Stimulated activated CD8-positive, alpha-beta memory T cell treated with anti-CD3 and anti-CD28 coated beads, Interleukin-15, amount 100 ng/mL, for 4 hours (primary cell): Measurements from ENCODE around the gene EIF4G3.
A peak's percentile ranks its signal among the peaks of the same experiment; 100 is the strongest.
"Not testable (repeated sequence)": the region's sequence is repeated elsewhere in the genome, so short reads cannot be mapped to it uniquely, and the experiment has no call there.

Source experiments
- DNase-seq, 2 donors: peaks; one replicate each; pipeline ENCODE4 v3.0.0-alpha.2; 2020; ENCODE audit warnings: low read depth in 2 of 2

The EIF4G3 gene

DNA sequence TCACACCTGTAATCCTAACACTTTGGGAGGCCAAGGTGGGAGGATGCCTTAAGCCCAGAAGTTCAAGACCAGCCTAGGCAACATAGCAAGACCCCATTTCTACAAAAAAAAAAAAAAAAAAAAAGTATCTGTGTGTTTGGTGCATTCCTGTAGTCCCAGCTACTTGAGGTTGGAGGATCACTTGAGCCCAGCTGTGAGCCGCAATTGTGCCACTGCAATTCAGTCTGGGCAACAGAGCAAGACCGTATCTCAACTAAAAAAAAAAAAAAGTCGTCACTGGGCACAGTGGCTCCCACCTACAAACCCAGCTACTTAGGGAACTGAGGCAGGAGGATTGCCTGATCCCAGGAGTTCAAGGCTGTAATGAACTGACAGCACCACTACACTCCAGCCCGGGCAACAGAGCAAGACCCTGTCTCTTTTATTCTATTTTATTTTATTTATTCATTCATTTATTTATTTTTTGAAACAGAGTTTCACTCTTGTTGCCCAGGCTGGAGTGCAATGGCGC, 8.6 kb upstream of the EIF4G3 start:
- DNase-seq = no peak

DNA sequence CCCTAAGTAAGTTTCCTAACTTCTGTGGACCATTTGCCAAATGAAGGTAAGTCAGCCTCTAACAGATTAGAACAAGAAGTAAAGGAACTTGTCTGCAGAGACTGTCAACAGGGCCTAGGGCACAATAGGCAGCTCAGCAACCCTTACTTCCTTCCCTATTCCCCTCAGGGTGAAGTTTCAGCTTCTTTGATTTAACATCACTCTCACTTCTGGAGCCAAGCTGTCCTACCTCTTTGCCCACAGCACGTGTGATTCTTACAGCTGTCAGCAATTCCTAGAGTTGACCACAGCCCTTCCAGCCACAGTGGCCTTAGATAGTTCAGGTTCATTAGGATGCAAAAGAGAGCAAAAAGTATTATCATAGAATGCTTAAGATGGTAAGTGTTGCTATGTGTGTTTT, 7.6 kb upstream of the EIF4G3 start:
- DNase-seq = no peak

DNA sequence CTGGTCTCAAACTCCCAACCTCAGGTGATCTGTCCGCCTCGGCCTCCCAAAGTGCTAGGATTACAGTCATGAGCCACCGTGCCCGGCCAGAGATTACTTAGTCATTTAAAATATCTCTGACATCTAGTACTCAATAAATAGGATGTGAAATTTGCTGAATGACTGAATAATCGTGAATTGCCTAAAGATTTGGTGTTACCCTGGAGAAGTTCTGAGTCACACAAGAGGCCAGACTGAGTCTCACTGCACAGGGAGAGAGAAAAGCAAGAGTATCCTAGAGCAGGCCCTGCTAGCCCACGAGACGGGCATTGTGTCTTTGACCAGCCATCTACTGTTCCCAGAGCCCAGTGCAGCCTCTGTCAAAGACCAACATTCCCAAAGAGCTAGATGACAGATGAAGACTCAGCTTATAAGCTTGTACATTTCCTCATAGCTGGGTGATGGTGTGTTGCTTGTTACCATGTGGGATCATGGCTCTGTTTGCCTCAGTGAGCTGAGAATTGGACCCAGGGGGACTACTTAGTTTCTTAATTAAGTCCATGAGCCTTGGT, 5.6 kb upstream of the EIF4G3 start:
- no peak for DNase-seq

DNA sequence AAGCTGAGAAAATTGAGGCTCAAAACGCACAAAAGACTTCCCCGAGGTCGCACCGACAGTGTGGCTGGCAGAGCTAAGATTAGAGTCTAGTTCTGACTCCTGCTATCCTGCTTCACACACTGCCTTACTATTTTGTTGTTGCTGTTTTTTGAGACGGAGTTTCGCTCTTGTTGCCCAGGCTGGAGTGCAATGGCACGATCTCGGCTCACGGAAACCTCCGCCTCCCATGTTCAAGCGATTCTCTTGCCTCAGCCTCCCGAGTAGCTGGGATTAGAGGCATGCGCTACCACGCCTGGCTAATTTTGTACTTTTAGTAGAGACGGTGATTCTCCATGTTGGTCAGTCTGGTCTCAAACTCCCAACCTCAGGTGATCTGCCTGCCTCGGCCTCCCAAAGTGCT, 1.6 kb upstream of the EIF4G3 start:
- not testable (repeated sequence) for DNase-seq

DNA sequence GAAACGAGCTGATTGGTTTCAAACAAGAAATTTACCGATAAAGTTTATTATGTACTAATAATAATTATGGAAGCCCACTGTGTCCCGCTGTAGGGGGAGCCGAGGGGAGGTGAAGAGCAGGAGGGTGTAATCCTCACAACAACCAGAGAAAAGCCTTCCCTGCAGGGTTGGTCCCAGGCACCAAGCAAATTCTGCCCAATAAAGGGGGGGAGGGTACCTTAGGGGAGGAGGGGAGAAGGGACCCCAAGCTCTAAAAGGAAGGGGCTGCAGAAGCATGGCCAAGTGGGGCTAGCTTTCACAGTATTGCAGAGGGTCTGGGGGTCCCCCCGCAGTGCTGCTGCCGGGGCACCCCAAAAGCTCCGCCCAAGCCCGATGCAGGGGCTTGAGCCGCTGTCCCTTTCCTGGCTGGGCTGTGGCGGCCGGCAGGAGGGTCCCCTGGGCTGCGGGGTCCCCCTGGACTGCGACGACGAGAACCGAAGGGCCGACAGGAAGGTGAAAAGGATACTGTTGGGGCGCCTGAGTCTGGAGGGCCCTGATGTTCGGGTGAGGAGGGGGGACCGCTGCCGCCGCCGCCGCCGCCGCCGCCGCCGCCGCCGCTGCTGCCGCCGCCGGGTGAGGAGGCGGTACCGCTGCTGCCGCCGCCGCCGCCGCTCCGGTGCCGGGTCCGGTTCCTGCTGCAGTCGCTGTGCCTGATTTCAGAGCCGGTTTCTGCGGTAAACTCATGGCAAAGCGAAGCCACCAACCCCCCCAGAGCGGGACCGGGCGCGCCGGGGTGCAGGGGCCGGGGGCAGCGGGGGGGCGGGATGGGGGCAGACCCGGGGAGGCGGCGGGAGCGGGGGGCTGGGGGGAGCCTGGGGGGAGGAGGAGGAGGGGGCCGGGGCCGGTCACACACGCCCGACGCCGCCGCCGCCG, 771 bp downstream of the EIF4G3 start:
- peak in 1 of 2 donors; percentile 14 for DNase-seq

DNA sequence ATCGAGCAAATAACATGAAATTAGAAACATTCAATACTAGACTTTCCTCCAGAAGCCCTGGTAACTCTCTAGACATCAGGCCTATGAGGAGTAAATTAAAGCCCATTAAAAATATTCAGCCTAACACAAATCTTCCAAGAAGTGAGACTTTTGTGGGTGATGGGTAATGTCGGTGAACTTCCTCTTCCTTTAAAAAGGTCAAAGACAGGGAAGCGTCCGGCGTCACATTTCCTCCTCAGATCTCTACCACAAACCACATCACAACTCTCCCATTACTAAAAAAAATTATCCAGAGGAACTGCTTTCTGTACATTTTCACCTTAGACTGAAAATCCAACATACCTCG, 1.4 kb downstream of the EIF4G3 start:
- DNase-seq = no peak

DNA sequence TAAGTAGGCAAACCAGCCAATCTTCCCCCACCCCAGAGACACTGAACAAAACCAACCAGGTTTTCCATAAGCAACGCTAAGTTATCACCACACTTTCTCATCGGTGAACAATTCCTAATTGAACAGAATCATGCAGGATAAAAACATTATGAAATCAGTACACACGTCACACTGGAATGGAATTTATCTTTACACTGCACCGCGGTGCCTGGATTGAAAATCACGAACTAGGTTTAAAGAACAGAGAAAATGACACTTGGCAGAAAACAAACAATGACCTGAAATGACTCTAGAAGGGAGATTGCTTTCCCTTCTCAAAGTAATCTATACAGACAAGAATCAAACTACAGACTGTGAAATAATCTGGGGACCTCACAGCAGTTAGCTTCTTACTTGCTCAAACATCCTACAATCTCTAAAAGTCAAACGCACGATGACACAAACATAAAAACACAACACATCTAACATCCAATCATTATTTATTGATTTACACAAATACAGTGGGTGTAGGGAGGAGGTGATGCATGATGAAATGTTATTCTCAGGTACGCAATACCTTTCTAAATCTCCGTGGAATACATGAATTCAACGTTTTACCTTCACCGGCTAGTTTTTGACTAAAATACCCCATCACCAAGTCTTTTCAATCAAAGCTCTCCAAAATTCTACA, 1.9 kb downstream of the EIF4G3 start:
- no peak for DNase-seq

DNA sequence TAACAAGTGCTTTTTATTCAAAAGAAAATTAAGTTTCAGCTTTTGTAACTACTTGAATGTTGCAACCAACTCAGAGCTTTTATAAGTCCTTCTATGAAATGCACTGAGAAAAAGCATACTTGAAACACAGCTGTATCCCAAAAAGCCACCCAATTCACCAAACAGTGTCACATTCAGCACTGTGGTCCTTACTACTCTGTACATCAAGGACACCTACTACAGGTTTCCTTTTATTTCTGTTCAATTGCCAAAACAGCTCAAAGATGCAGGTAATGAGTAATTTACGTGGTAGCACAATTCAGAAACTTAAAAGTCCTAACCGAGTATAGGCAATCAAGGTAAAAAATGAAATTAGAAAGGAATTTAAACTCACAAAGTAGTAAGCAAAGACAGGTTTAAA, 2.5 kb downstream of the EIF4G3 start:
- DNase-seq = no peak

DNA sequence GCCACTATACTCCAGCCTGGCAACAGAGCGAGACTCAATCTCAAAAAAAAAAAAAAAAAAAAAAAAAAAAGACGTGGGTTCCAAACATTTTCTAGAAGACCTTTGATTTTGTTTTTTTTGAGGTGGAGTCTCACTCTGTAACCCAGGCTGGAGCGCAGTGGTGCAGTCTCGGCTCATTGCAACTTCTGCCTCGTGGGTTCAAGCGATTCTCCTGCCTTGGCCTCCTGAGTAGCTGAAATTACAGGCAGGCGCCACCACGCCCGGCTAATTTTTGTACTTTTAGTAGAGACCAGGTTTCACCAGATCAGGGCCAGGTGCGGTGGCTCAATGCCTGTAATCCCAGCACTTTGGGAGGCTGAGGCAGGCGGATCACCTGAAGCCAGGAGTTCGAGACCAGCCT, 3.6 kb downstream of the EIF4G3 start:
- not testable (repeated sequence) for DNase-seq

DNA sequence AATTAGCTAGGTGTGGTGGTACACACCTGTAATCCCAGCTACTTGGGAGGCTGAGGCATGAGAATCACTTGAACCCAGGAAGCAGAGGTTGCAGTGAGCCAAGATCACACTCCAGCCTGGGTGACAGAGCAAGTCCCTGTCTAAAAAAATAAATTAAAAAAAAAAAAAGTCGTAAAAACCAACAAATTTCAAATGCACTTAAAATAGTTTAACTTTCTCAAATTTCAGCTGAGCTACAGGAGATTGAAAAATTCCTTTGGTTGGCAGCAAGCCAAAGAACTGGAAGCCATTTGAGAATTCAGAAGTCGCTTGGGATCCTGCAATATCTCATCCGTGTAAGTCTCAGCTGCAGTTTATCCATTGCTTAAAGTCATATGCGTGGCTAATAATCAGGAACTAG, 5.9 kb downstream of the EIF4G3 start:
- DNase-seq = not testable (repeated sequence)

DNA sequence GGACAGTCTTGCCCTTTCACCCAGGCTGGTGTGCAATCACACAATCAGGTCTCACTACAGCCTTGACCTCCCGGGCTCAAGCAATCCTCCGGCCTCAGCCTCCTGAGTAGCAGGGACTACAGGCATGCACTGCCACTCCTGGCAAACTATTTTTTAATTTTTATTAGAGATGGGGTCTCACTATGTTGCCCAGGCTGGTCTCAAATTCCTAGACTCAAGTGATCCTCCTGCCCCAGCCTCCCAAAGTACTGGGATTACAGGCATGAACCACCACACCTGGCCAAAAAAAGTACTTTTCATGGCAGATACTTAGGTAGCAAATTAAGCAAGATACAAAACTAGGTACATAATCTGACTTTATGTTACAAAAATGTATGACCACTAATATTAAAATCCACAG, 8.3 kb downstream of the EIF4G3 start:
- no peak for DNase-seq

DNA sequence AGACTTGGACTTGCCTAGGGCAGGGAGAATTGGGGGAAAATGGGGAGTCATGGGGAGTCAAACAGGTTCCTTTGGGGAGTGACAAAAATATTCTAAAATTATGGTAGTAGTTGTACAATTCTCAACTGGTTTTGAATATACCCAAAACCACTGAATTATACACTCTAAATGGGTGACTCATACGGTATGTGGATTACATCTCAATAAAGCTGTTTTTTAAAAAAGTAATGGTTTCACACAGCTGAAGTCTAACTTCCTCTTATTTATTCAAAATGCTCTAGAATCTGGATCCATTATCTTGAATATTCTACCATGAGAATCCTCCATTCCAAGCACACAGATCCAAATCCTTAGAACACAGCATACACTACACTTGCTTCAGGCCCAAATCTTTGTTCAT, 11.1 kb downstream of the EIF4G3 start:
- DNase-seq = no peak

DNA sequence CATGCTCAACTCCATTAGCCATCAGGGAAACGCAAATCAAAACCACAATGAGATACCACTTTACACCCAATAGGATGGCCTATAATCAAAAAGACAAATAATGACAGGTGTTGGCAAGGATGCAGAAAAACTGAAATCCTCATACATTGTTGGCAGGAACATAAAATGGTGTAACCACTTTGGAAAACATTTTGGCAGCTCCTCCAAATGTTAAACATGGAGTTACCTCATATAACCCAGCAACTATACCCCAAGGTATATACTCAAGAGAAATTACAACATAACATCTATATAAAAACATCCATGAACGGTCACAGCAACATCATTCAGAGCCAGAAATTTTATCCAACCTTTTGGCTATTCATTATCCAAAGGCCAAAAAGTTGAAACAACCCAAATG, 11.6 kb downstream of the EIF4G3 start:
- no peak for DNase-seq

DNA sequence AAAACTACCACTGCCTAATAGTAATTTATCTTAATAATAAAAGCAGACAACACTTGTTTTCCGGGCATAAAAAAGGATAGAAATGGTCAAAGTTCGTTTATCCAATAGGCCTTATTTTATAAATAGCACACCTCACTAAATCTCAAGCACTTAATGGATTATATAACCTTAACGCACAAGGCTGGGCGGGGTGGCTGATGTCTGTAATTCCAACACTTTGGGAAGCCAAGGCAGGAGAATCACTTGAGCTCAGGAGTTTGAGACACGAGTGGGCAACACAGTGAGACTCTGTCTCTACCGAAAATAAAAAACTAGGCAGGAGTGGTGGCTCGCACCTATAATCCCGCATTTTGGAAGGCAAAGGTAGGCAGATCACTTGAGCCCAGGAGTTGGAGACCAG, 12.4 kb downstream of the EIF4G3 start:
- DNase-seq = no peak

DNA sequence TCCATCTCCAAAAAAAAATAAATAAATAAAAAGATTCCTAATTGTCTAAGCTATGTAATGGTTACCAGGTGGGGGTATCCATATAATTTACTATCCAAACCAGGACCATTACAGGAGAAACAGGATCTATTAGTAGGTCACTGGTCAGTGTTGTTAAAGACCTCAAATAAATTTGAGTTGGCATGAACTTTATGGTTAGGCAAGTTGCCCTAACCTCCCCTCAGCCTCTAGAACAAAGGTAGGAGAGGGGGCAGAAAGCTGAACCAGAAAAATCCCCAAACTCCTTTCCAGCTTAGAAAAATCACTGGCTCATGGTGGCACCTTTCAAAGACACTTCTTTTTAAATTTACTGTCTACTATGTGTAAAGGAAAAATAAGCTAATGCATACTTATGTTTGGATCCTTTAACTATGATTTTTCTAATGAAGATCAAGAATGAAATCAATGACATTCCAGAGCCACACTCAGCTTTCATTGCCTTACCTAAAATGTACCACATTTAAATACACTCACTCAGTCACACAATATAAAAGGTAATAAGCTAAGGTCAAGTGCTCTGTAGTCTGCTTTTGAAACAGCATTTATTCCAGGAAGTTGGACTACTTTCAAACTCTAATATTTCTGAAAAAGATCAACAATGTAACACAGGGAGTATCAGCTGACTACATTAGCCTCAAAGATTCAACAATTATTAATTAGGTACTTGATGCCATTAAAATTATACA, 13.8 kb downstream of the EIF4G3 start:
- no peak for DNase-seq

DNA sequence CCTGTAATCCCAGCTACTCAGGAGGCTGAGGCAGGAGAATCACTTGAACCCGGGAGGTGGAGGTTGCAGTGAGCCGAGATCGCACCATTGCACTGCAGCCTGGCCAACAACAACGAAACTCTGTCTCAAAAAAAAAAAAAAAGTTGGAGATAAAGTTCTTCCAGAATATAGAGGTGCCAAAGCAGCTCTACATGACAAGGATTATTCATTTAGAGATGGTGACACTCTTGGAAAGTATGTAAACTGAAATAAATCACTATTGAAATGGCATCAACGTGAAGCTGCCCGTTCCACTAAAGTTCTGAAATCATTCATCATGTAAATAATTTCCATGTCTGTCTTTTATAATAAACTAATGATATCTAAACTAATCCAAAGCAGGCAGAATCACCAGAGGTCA, 14.9 kb downstream of the EIF4G3 start:
- no peak for DNase-seq

DNA sequence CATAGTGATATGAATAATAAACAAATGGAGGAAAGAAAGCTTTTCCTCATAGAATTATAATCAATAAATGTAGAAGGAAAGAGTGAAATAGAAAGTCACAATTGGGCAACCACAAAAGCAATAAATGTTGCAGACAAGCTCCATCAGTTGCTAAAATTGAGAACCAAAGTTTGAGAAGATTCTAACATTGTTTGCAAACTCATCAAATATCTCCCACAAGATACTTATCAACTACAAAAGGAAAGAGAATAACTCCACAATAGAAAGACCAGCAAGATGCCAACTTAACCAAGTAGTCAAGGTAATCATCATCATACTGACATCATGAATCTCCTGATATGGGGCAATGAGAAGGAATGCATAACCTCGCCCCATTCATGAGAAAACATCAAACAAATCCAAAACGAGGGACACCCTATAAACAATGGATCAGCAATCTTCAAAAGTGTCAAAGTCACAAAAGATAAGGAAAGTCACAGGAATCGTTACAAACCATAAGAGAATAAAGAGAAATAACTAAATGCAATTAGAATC, 16.4 kb downstream of the EIF4G3 start:
- no peak for DNase-seq

DNA sequence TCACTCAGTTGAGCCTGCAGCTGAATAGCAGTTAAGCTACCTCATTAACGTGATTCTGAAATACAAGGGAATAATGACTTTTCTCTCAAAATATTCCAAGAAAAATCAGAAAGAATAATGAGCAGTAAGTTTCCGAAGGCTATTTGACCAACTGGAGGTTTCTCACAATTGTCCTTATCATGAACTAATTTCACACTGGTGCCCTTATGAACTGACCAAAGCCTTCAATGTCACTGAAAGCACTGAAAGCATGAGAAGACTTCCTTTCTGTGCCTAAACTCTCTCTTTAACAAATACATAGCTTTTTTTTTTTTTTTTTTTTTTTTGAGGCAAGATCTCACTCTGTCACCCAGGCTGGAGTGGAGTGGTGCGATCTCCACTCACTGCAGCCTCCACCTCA, 18.8 kb downstream of the EIF4G3 start:
- no peak for DNase-seq

DNA sequence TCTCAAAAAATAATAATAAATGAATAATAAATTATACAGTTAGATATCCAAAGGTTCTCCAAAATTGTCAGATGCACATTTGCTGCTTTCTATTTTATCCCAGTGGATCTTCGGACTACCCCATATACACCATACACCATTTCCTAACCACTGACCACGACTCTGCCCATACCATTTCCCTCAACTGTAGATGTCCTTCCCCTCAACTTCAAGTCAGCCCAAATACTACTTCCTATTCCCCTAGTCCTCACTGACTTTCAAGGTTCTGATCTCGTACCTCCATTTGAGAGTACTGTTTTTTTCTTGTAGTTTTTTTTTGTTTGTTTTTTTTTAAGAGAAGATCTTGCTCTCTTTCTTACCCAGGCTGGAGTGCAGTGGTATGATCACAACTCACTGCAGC, 19.6 kb downstream of the EIF4G3 start:
- no peak for DNase-seq

DNA sequence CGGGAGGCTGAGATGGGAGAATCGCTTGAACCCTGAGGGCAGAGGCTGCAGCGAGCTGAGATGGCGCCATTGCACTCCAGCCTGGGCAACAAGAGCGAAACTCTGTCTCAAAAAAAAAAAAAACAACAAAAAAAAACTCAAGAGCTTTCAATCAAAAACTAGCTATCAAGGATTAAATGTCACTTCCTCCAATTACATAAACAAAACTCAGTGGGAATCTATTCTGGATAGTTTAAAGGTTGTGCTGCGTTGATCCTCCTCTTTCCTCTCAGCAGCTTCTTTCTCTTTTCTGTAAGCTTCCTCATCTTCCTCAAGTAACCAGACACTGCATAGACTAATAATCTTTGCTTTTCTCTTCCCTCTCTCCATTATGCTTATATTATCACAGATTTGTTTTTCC, 20.7 kb downstream of the EIF4G3 start:
- DNase-seq = no peak

DNA sequence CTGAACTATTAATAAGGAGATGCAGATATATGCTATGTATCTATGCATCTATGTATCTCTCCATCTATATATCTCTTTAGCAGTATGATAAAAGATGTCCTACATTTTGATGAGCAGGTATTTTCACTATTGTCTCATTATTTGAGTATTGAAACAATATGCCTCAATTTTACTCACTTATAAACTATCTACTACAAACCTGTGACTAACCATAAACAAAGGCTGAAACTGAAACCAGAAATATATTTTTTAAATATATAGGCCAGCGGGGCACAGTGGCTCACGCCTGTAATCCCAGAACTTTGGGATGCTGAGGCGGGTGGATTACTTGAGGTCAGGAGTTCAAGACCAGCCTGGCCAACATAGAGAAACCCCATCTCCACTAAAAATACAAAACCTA, 22.0 kb downstream of the EIF4G3 start:
- no peak for DNase-seq

DNA sequence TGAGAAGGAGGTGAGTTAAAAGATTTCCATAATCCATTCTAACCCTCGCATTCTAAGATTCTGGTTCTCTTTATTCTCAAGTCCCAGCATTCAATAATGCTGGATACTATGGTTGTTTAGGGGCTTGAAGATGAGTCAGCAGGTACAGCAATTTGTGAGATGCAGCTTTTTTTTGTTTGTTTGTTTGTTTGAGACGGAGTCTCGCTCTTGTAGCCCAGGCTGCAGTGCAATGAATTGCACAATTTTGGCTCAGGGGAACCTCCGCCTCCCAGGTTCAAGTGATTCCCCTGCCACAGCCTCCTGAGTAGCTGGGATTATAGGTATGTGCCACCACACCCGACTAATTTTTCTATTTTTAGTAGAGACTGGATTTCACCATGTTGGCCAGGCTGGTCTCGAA, 23.3 kb downstream of the EIF4G3 start:
- no peak for DNase-seq
